ENCODE data around the gene GOT2.

GRCh38 chr16:58768145-58768544, 34.0 kb upstream of the GOT2 start:
- TF ChIP-seq CTCF (IDR thresholded peaks at IDR 0.05) = no peak
- TF ChIP-seq EP300 (IDR thresholded peaks at IDR 0.05) = no peak
- TF ChIP-seq POLR2A (IDR thresholded peaks at IDR 0.05) = no peak
- TF ChIP-seq POLR2AphosphoS5 (IDR thresholded peaks at IDR 0.05) = no peak

All from sigmoid colon (tissue), 4 donors.